ENCODE results near the gene NLRC5. TPM values are rescaled to one million over a fixed set of nuclear protein-coding genes. Genes with fewer than 3 reads are reported as not detected.

The NLRC5 gene
- total RNA-seq, 4 donors from 2014 or later, result 20.6 to 189 (median 43.2) TPM

- no peak for TF ChIP-seq CTCF (IDR thresholded peaks at IDR 0.05)
- DNase-seq (ENCODE audit: low spot score) (no peak), ATAC-seq (ENCODE audit: low FRiP score) (no peak)
These were observed 12.1 kb upstream of the NLRC5 start for GRCh38 chr16:56977216-56977615.

GRCh38 chr16:56977823-56978430 is 11.4 kb upstream of the NLRC5 start:
- DNase-seq (ENCODE audit: low spot score) (no peak), ATAC-seq (ENCODE audit: low FRiP score) (no peak)
- TF ChIP-seq CTCF (IDR thresholded peaks at IDR 0.05), result no peak

- no peak for TF ChIP-seq CTCF (IDR thresholded peaks at IDR 0.05)
- DNase-seq (ENCODE audit: low spot score), result no peak
- no peak for ATAC-seq (ENCODE audit: low FRiP score)
These were observed 9.2 kb upstream of the NLRC5 start for GRCh38 chr16:56980201-56980535.

- no peak for ATAC-seq (ENCODE audit: low FRiP score)
- DNase-seq (ENCODE audit: low spot score), result no peak
- TF ChIP-seq CTCF (IDR thresholded peaks at IDR 0.05), result no peak
These were observed 8.3 kb upstream of the NLRC5 start for GRCh38 chr16:56980792-56981724.

- DNase-seq (ENCODE audit: low spot score), result no peak
- ATAC-seq (ENCODE audit: low FRiP score), result no peak
- TF ChIP-seq CTCF (IDR thresholded peaks at IDR 0.05), result no peak
These were observed 7.6 kb upstream of the NLRC5 start for GRCh38 chr16:56981729-56982271.

GRCh38 chr16:56982695-56983094 is 6.7 kb upstream of the NLRC5 start:
- DNase-seq (ENCODE audit: low spot score) (no peak), ATAC-seq (ENCODE audit: low FRiP score) (no peak)
- TF ChIP-seq CTCF (IDR thresholded peaks at IDR 0.05), result no peak

Measured in omental fat pad (tissue), 4 donors.